Activated naive CD4-positive, alpha-beta T cell treated with Interleukin-2 at 50 U/mL for 16 hours (primary cell): ENCODE results near the gene FXYD3.

ENCODE experiments used
- DNase-seq: peaks from one replicate; pipeline ENCODE4 v3.0.0-alpha.2; 2020

Gene FXYD3

DNA sequence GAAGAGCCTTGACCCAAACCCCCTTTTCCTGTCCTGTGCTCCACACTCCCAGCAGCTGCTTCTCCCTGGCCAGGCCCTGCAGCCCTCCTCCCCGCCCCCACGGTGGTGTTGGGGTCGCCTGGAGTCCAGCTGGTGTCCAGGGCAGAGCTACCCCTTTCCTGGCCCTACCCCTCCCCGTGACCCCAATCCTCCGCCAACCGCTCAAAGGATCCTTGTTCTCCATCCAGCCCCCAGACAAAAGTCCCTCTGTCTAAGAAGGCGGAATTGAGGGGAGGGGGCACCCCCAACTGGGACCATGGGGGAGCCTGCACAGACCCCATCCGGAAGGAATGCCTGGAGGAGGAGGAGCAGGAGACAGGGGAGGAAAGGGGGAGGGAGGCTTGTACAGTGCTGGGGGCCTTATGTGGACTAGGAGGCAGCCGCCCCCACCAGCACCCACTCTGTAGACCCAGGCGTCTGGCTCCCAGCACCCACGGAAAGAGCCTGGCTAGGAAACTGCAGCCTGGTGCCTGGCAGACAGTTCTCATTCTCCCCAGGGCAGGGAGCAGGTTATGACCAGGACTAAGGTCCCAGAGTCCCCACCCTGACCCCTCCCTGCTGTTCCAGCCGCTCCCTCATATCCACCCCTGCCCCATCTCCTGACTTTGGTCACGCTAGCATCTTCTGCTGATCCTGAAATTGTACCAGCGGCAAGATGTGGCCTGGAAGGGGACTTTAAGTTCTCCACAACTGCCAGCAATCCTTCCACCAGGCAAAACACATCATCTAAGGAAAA, at the start of gene FXYD3:
Gene FXYD3 (plus strand): TSS at position 647 of the 775 bp plus-strand sequence. CDS start 3,554 bp downstream, outside the sequence.
- DNase-seq = no peak

DNA sequence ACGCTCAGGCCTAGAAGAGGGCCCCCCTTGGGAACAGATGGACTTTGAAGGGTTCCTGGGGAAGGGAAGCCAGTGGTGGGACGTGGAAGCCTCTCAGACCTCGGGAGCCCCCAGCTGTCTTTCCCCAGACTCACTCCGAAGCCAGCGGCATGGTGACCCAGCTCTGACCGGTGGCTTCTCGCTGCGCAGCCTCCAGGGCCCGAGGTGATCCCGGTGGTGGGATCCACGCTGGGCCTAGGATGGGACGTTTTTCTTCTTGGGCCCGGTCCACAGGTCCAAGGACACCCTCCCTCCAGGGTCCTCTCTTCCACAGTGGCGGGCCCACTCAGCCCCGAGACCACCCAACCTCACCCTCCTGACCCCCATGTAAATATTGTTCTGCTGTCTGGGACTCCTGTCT, 49.5 kb upstream of the FXYD3 start:
- DNase-seq = no peak

GRCh38 chr19:35066691-35067563, 48.7 kb upstream of the FXYD3 start:
- peak; percentile 90 for DNase-seq

- DNase-seq = no peak
These were observed 46.5 kb upstream of the FXYD3 start for GRCh38 chr19:35068941-35069634.

GRCh38 chr19:35069696-35070095, 45.9 kb upstream of the FXYD3 start:
- no peak for DNase-seq

- DNase-seq = no peak
These were observed 45.2 kb upstream of the FXYD3 start for GRCh38 chr19:35070471-35070870.

GRCh38 chr19:35073516-35073915, 42.1 kb upstream of the FXYD3 start:
- DNase-seq = no peak

- no peak for DNase-seq
These were observed 41.7 kb upstream of the FXYD3 start for GRCh38 chr19:35073941-35074340.

- no peak for DNase-seq
These were observed 41.0 kb upstream of the FXYD3 start for GRCh38 chr19:35074426-35075201.

DNA sequence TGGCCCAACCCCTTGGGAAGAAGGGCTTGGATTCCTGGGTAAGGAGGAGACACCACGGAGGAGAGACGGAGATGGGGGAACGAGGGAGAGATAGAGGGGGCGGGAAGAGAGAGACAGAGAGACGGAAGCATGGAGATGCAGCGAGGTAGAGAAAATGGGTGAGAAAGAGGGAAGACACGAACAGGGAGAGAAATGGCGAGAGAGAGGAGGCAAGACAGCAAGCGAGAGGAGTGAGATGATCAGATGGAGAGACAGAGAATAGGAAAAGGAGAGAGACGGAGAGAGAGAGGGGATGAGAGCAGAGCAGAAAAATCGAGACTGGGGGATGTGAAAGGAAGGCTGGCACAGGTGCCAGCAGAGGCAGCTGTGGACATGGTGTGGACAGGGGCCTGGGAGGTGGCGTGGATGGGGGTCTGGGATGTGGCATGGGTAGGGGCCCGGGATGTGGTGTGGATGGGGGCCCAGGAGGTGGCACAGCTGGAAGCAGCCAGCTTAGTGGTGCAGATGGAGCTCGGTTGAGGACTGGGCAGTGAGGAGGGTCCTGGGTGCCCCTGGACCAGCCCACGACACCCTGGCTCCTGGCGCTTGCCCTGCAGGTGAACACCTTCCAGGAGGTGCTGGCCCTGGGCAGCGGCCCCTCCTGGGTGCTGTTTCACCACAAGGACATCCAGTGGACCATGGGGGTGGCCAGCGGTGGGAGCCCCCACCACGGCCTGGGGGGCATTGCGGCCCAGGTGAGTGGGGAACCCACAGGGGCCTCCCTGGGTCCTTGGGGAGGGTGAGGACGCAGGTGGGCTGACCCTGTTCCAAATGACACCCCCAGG, 40.2 kb upstream of the FXYD3 start:
- DNase-seq = no peak

GRCh38 chr19:35076026-35076370, 39.6 kb upstream of the FXYD3 start:
- no peak for DNase-seq

DNA sequence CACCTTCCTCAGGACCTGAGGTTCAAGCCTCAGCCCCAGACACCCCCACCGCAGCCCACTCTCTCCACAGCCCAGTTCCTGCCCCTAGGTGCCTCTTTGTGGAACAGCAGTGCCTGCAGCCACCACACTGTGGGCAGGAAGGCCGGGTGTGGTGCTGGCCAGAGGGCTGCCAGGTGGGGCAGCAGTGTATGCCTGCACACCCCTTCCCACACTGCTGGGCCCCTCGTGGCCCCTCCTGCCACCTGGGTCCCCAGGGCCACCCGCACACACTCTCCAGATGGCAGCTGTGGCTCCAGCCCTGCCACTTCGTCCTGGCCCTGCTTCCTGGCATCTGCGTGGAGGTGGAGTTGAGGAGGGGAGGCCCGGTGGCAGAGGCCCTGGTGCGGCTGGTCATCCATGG, 39.0 kb upstream of the FXYD3 start:
- no peak for DNase-seq

- DNase-seq = no peak
These were observed 38.0 kb upstream of the FXYD3 start for GRCh38 chr19:35077411-35078223.

GRCh38 chr19:35079826-35080225, 35.8 kb upstream of the FXYD3 start:
- no peak for DNase-seq

- no peak for DNase-seq
These were observed 34.9 kb upstream of the FXYD3 start for GRCh38 chr19:35080613-35081170.

- no peak for DNase-seq
These were observed 34.4 kb upstream of the FXYD3 start for GRCh38 chr19:35081201-35081600.

DNA sequence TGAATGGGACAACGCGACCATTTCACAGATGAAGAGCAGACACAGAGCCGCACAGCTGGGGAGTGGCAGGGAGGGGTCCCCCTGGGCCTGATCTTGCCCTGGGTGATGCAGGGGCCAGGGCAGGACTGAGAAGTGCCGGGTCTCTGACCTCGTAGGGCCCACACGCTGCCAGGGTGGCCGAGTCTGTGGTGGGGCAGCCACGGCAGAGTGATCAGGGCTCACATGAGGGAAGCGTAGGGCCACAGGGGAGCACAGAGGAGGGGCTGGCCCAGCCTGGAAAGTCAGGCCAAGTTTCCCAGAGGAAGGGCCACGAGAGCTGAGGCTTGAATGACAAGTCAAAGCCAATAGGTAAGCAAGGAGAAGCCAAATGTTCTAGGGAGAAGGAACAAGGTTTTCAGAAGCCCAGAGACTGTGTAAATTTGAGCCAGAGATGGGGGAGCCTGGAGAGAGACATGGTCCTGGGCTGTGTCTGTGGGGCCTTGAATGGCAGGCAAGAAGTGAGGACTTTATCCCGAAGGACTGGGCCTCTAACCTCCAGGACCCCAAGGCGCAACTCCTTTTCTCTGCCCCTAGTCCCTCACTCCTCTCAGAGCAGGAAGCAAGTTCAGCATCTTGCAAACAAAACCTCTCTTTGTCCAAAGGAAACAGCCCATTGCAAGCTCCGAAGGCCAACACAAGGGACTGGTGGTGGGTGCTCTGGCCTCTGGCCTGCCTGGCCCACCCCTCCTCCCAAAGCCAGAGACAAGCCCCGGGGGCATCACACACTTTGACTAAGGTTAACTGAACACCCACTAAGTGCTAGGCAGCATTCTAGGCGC, 31.7 kb upstream of the FXYD3 start:
- DNase-seq = no peak

GRCh38 chr19:35084509-35084762, 31.2 kb upstream of the FXYD3 start:
- no peak for DNase-seq

GRCh38 chr19:35085947-35086346, 29.7 kb upstream of the FXYD3 start:
- no peak for DNase-seq

DNA sequence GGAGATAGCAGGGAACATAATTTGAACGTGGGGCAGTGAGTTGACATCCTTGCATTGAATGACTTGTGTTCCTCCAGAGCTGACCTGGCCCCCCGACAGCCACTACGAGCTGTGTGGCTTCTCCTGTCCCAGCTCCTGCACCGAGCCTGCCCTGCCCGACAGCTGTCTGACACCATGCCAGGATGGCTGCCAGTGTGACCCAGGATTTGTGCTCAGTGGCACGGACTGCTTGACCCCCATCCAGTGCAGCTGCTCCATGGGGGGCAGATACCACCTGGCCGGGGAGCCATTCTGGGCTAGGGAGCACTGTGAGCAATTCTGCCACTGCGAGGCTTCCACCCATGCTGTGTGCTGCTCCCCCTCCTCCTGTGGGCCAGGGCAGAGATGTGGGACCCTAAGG, 29.2 kb upstream of the FXYD3 start:
- DNase-seq = no peak
